ENCODE data around the gene YIPF2. TPM values are rescaled to one million over a fixed set of nuclear protein-coding genes. Genes with fewer than 3 reads are reported as not detected.

Gene YIPF2
- total RNA-seq, 6 donors from 2014 or later = 18.9 to 56.6 (median 49.5) TPM

DNA sequence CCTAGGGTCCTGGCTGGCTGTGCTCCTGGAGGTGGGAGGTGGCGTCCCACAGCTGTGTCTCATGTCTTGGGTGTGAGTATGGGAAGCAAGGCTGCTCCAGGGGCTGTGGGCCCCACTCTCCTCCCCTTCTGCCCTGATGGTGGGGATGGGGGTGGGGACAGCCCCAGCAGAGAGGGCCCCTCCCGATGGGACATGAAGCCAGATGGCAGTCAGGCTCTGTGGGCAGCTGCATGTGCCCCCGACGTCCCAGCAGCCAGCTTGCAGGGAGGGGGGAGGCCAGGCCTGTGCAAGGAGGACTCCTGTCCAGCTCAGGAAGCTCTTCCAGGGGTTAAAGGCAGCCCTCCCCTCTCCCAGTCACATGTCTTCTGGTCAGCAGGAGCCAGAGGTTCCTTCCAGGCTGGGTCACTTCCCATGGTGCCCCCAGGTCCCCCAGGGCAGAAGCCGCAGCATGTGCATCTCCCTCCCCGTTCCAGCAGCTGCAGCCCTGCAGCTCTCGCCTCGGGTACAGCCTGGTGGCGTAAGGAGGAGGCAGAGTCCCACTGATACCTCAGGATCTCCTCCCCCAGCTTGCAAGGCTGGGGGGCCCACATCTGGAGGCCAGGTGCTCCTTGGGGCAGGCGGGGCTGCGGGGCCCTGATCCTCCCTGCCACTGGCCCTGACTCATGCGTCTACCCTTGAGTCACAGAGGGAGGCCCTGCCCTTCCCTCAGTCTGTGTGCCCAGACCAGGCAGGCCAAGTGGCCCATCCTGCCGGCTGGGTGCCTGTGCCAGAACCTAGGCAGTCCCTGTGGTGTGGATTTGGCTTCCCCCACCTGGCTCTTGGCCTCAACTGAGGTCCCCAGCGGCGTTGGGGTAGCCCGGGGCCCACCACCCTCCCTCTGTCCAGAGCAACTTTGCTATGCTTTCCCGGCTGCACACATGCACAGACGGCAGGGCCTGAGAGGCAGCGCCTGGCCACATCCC lies 13.0 kb downstream of the YIPF2 start:
- Histone ChIP-seq H3K27me3 (no peaks in the 10 kb centered on the region), H3K9me3 (no peaks in the 10 kb centered on the region), H3K4me1 (peaks cover 0 to 7% (median 0%) of the 10 kb centered on the region in 4 donors), H3K27ac (no peak overlapping the region), H3K4me3 (no peak overlapping the region), H3K36me3 (peaks cover 0 to 87% (median 52%) of the 10 kb centered on the region in 4 donors)
- peak in 1 of 2 donors; percentile 79 for DNase-seq
- WGBS, 2 donors = 67 to 90% methylated on average over 2 to 16 of the region's 19 CpGs
- peak in 1 of 2 donors; percentile 76 for ATAC-seq (ENCODE audit: low FRiP score in 2 of 2)
- no peak for TF ChIP-seq EP300 (IDR thresholded peaks at IDR 0.05)
- TF ChIP-seq POLR2AphosphoS5 (IDR thresholded peaks at IDR 0.05) = no peak
- TF ChIP-seq POLR2A (IDR thresholded peaks at IDR 0.05) = no peak
- TF ChIP-seq, protein P1, sequence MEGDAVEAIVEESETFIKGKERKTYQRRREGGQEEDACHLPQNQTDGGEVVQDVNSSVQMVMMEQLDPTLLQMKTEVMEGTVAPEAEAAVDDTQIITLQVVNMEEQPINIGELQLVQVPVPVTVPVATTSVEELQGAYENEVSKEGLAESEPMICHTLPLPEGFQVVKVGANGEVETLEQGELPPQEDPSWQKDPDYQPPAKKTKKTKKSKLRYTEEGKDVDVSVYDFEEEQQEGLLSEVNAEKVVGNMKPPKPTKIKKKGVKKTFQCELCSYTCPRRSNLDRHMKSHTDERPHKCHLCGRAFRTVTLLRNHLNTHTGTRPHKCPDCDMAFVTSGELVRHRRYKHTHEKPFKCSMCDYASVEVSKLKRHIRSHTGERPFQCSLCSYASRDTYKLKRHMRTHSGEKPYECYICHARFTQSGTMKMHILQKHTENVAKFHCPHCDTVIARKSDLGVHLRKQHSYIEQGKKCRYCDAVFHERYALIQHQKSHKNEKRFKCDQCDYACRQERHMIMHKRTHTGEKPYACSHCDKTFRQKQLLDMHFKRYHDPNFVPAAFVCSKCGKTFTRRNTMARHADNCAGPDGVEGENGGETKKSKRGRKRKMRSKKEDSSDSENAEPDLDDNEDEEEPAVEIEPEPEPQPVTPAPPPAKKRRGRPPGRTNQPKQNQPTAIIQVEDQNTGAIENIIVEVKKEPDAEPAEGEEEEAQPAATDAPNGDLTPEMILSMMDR (IDR thresholded peaks at IDR 0.05) = no peak

DNA sequence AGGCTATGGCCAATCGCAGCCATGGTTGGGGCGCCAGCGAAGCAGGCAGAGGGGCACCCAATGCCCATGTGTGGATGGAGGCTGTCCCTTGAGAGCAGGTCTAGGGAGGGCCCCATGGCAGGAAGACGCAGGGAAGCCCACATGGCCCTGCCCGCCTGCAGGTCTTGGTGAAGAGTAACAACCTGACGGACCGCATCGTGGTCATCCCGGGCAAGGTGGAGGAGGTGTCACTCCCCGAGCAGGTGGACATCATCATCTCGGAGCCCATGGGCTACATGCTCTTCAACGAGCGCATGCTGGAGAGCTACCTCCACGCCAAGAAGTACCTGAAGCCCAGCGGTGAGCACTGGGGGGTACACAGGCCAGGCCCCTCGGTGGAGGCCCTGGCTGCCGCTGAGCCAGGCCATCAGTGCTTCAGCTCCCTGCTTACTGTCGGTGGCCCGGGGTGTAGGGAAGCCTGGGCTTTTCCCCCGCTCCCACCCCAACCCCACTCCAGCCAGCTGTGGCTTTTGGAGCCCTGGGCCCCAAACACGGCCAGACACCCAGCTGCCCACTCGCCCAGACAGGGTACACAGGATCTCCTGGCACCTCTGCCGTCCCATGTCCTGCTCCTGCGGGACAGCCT lies 14.6 kb downstream of the YIPF2 start:
- H3K9me3 ChIP-seq = no peaks in the 10 kb centered on the region
- H3K4me1 ChIP-seq = peaks cover 0 to 2% (median 0%) of the 10 kb centered on the region in 4 donors
- TF ChIP-seq POLR2A (IDR thresholded peaks at IDR 0.05) (no peak), POLR2AphosphoS5 (IDR thresholded peaks at IDR 0.05) (no peak), EP300 (IDR thresholded peaks at IDR 0.05) (no peak)
- TF ChIP-seq, protein P1 (IDR thresholded peaks at IDR 0.05) = no peak
- ATAC-seq (ENCODE audit: low FRiP score in 2 of 2) (no peak), DNase-seq (peak in 1 of 2 donors; percentile 67)
- no peaks in the 10 kb centered on the region for H3K27me3 ChIP-seq
- peaks cover 9 to 88% (median 52%) of the 10 kb centered on the region in 4 donors for H3K36me3 ChIP-seq
- no peak overlapping the region for H3K4me3 ChIP-seq
- 86 to 92% methylated on average over 9 to 17 of the region's 24 CpGs for WGBS, 2 donors
- no peak overlapping the region for H3K27ac ChIP-seq

DNA sequence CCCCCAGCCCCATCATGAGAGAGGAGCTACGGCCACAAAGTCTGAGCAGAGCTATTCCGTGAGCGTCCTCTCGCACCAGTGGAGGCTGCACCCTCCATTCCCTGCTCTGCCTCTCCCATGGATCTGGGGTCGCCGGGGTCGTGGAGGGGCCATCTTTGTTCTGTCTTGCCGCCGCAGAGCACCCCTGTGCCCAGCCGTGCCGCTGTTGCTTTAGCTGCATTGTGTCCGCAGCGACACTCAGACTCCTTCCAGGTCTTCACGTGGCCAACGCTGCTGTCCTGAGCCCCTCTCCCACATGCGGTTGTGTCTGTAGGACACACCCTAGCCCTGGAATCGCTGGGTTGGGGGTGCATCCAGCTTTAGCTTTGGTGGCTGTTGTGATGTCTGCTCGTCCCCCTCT lies 15.8 kb downstream of the YIPF2 start:
- 91 to 92% methylated on average over 17 of the region's 18 CpGs for WGBS, 2 donors
- H3K27ac ChIP-seq = no peak overlapping the region
- H3K4me1 ChIP-seq = no peaks in the 10 kb centered on the region
- peaks cover 9 to 93% (median 63%) of the 10 kb centered on the region in 4 donors for H3K36me3 ChIP-seq
- DNase-seq (peak in 1 of 2 donors; percentile 44), ATAC-seq (ENCODE audit: low FRiP score in 2 of 2) (no peak)
- H3K9me3 ChIP-seq = no peaks in the 10 kb centered on the region
- no peak overlapping the region for H3K4me3 ChIP-seq
- TF ChIP-seq EP300 (IDR thresholded peaks at IDR 0.05) = no peak
- TF ChIP-seq, protein P1 (IDR thresholded peaks at IDR 0.05) = no peak
- TF ChIP-seq POLR2AphosphoS5 (IDR thresholded peaks at IDR 0.05) = no peak
- TF ChIP-seq POLR2A (IDR thresholded peaks at IDR 0.05) = no peak
- no peaks in the 10 kb centered on the region for H3K27me3 ChIP-seq

DNA sequence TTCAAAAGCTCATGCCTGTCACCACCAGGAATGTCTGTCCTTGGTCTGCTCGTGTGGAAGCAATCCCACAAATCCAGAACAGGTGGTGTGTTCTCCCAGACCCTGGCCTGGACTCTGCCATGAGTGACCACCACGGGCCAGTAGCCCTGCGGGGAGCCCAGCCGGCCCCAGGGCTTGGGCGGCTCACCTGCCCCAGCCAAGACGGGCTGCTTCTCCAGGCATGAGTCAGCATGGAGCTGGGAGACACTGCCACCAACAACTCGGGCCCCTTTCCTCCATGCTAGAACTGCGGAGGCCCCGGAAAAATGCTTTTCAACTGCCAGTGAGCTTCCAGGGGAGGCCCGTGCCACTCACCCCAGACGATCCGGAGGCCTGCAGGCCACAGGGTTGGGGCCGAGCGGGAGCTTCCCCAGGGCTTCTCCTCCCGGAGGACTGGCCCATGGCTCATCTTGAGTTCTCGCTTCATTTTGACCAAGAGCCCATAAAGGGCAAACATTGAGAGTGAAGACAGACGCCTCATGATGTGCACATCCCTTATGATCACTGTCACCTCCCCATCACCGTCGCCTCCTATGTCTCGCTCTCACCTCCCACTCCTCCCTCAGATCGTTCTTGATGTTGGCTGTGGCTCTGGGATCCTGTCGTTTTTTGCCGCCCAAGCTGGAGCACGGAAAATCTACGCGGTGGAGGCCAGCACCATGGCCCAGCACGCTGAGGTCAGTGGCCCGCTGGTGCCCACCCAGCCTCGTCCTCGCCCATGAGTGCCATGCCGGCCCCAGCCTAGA lies 16.7 kb downstream of the YIPF2 start:
- ATAC-seq (ENCODE audit: low FRiP score in 2 of 2) (no peak), DNase-seq (peak in 1 of 2 donors; percentile 66)
- 87 to 94% methylated on average over 23 to 29 of the region's 31 CpGs for WGBS, 2 donors
- TF ChIP-seq EP300 (IDR thresholded peaks at IDR 0.05) (no peak), POLR2AphosphoS5 (IDR thresholded peaks at IDR 0.05) (no peak), POLR2A (IDR thresholded peaks at IDR 0.05) (no peak)
- TF ChIP-seq, protein P1 (IDR thresholded peaks at IDR 0.05) = no peak
- Histone ChIP-seq H3K27ac (no peak overlapping the region), H3K27me3 (no peaks in the 10 kb centered on the region), H3K9me3 (no peaks in the 10 kb centered on the region), H3K36me3 (peaks cover 9 to 93% (median 64%) of the 10 kb centered on the region in 4 donors), H3K4me1 (no peaks in the 10 kb centered on the region), H3K4me3 (no peak overlapping the region)

Data from upper lobe of left lung (tissue), 6 donors.